ENCODE results near the gene ZNF562.
"Not testable (repeated sequence)": the region's sequence is repeated elsewhere in the genome, so short reads cannot be mapped to it uniquely, and the experiment has no call there.

The ZNF562 gene

GRCh38 chr19:9674663-9675357 lies at the start of gene ZNF562:
TSS of gene ZNF562 (minus strand) at chr19:9675100. CDS start at chr19:9660744, 14,356 bp downstream.
- DNase-seq, result peak; percentile 86 to 87

- DNase-seq, result no peak
Observed at GRCh38 chr19:9724157-9724556, 49.3 kb upstream of the ZNF562 start.

- no peak for DNase-seq
Observed at GRCh38 chr19:9721861-9722260, 47.0 kb upstream of the ZNF562 start.

- no peak for DNase-seq
Observed at GRCh38 chr19:9720541-9720940, 45.6 kb upstream of the ZNF562 start.

- DNase-seq, result no peak
Observed at GRCh38 chr19:9711815-9712214, 36.9 kb upstream of the ZNF562 start.

- no peak for DNase-seq
Observed at GRCh38 chr19:9709305-9709704, 34.4 kb upstream of the ZNF562 start.

GRCh38 chr19:9705836-9706235 lies 30.9 kb upstream of the ZNF562 start:
- DNase-seq, result no peak

GRCh38 chr19:9702186-9702585 lies 27.3 kb upstream of the ZNF562 start:
- DNase-seq, result no peak

- no peak for DNase-seq
Observed at GRCh38 chr19:9700229-9700981, 25.5 kb upstream of the ZNF562 start.

GRCh38 chr19:9690301-9690700 lies 15.4 kb upstream of the ZNF562 start:
- not testable (repeated sequence) for DNase-seq

- not testable (repeated sequence) for DNase-seq
Observed at GRCh38 chr19:9679996-9680395, 5.1 kb upstream of the ZNF562 start.

- not testable (repeated sequence) for DNase-seq
Observed at GRCh38 chr19:9675358-9675901, 530 bp upstream of the ZNF562 start.

- DNase-seq, result peak in 1 of 2 donors; percentile 10
Observed at GRCh38 chr19:9673912-9674662, 813 bp downstream of the ZNF562 start.

- no peak for DNase-seq
Observed at GRCh38 chr19:9672893-9673292, 2.0 kb downstream of the ZNF562 start.

GRCh38 chr19:9671655-9672054 lies 3.2 kb downstream of the ZNF562 start:
- DNase-seq, result no peak

- DNase-seq, result no peak
Observed at GRCh38 chr19:9668544-9668943, 6.4 kb downstream of the ZNF562 start.

- no peak for DNase-seq
Observed at GRCh38 chr19:9667898-9668297, 7.0 kb downstream of the ZNF562 start.

- DNase-seq, result no peak
Observed at GRCh38 chr19:9658769-9659168, 16.1 kb downstream of the ZNF562 start.

- DNase-seq, result not testable (repeated sequence)
Observed at GRCh38 chr19:9653066-9653555, 21.8 kb downstream of the ZNF562 start.

- DNase-seq, result not testable (repeated sequence)
Observed at GRCh38 chr19:9651464-9651863, 23.4 kb downstream of the ZNF562 start.

GRCh38 chr19:9650345-9650744 lies 24.6 kb downstream of the ZNF562 start:
- no peak for DNase-seq

- no peak for DNase-seq
Observed at GRCh38 chr19:9645472-9645871, 29.4 kb downstream of the ZNF562 start.

GRCh38 chr19:9644472-9644871 lies 30.4 kb downstream of the ZNF562 start:
- DNase-seq, result no peak

Data from CD4-positive, alpha-beta T cell treated with Interleukin-4 for 1 hour (primary cell).